Esophagus squamous epithelium (tissue), 5 donors: ENCODE results near the gene SNX6. TPM values are rescaled to one million over a fixed set of nuclear protein-coding genes. Genes with fewer than 3 reads are reported as not detected.
"Not testable (repeated sequence)": the region's sequence is repeated elsewhere in the genome, so short reads cannot be mapped to it uniquely, and the experiment has no call there.

Experiments
- DNase-seq: peaks from one replicate; lab custom pipeline; 2025; lab: John Stamatoyannopoulos, UW
- H3K27ac ChIP-seq, 4 donors: fragments of 200-600 bp; sonication (generic); one replicate each; pipeline ENCODE4 v1.5.1; 2016 to 2019; ENCODE audit warnings: mild to moderate bottlenecking in 1 of 4
- H3K27me3 ChIP-seq, 4 donors: fragments of 200-600 bp; sonication (generic); 1 replicate in 3 of 4; 2 replicates in 1 of 4; pipeline versions ENCODE4 v1.5.1 to v1.6.0; 2017 to 2021; ENCODE audit warnings: antibody characterized with exemption in 1 of 4
- H3K36me3 ChIP-seq, 3 donors: fragments of 200-600 bp; sonication (generic); one replicate each; pipeline ENCODE4 v1.5.1; 2016 to 2019
- H3K4me1 ChIP-seq, 3 donors: fragments of 200-600 bp; sonication (generic); one replicate each; pipeline ENCODE4 v1.5.1; 2017 to 2019
- H3K4me3 ChIP-seq, 4 donors: fragments of 200-600 bp; sonication (generic); 1 replicate in 3 of 4; 2 replicates in 1 of 4; pipeline ENCODE4 v1.5.1; 2016 to 2019; ENCODE audit warnings: mild to moderate bottlenecking in 2 of 4, moderate library complexity in 1 of 4
- H3K9me3 ChIP-seq, 3 donors: fragments of 200-600 bp; sonication (generic); one replicate each; pipeline ENCODE4 v1.5.1; 2016 to 2019
- CTCF ChIP-seq, 6 experiments: fragments of 450-650 bp in 4 of 6; fragments of 200-600 bp in 2 of 6; sonication (generic) in 2 of 6; IDR thresholded peaks; one replicate each; pipeline ENCODE4 v1.5.1; 2016 to 2019; ENCODE audit warnings: antibody characterized with exemption in 6 of 6, mild to moderate bottlenecking in 4 of 6, moderate library complexity in 4 of 6
- POLR2A ChIP-seq, 4 donors: fragments of 450-650 bp; IDR thresholded peaks; one replicate each; pipeline ENCODE4 v1.6.1; 2017; ENCODE audit warnings: antibody characterized with exemption in 4 of 4, mild to moderate bottlenecking in 4 of 4, moderate library complexity in 3 of 4
- WGBS, 2 donors: methylation state at CpG; one replicate each; pipeline ENCODE4 v1.1.5; 2018; 5-methylcytosine and 5-hydroxymethylcytosine counted together
- intact Hi-C: fragments of 100-400 bp; cut with DNase I; formaldehyde crosslinking; loops from one replicate; pipeline ENCODE4 v1.15.0; 2022
- total RNA-seq, 4 donors: library from RNA; depleted of rRNA; stranded (reverse); fragments of >200 nt; gene quantifications; one replicate each; pipeline ENCODE4 v1.1.0, GENCODE V29; 2016
- donor health status: DM: yes; HTN: yes; CAD: no.

Gene SNX6
- total RNA-seq, 4 donors from 2014 or later, result 77.6 to 162 (median 111) TPM

DNA sequence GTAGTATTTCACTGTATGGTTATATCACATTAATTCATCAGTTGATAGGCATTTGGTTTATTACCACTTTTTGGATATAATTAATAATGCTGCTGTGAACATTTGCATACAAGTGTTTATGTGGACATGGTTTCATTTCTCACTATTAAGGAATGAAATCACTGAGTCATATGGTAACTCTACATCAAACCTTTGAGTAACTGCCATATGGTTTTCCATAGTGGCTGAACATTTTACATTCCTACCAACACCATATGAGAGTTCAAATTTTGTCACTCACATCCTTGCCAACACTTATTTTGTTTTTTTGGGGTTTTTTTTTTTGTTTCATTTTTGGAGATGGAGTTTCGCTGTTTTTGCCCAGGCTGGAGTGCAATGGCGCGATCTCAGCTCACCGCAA lies 60.2 kb downstream of the SNX6 start:
- Histone ChIP-seq H3K27me3 (no peaks in the 10 kb centered on the region), H3K36me3 (peaks cover 0 to 100% (median 36%) of the 10 kb centered on the region in 3 donors), H3K27ac (no peak overlapping the region), H3K4me1 (no peaks in the 10 kb centered on the region), H3K9me3 (no peaks in the 10 kb centered on the region), H3K4me3 (no peak overlapping the region)
- intact Hi-C loops, result no loop called here
- WGBS, 2 donors, result 88 to 94% methylated on average over 4 of the region's 4 CpGs
- no peak for DNase-seq
- TF ChIP-seq CTCF (IDR thresholded peaks at IDR 0.05), result no peak
- no peak for TF ChIP-seq POLR2A (IDR thresholded peaks at IDR 0.05)

DNA sequence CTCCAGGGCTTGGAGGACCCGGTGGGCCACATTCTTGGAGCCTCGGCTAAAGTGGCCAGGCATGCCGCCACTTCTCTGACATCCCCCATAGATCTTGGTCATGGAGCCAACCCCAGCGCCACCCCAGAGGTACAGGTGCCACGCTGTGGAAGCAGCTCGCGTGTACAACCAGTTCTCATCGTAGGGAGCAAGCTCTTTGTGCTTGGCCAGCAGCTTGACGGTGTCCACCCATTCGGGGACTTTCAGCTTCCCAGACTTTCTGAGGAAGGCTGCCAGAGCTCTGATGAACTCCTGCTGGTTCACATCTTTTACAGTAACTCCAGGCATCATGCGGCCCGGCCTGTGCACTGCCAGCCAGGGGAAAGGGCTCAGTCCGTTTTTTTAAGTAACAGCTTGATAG lies 61.1 kb downstream of the SNX6 start:
- no peaks in the 10 kb centered on the region for H3K27me3 ChIP-seq
- TF ChIP-seq POLR2A (IDR thresholded peaks at IDR 0.05) (no peak), CTCF (IDR thresholded peaks at IDR 0.05) (no peak)
- no peaks in the 10 kb centered on the region for H3K9me3 ChIP-seq
- WGBS, 2 donors, result 90 to 93% methylated on average over 9 to 13 of the region's 13 CpGs
- intact Hi-C loops, result no loop called here
- H3K4me1 ChIP-seq, result no peaks in the 10 kb centered on the region
- no peak overlapping the region for H3K4me3 ChIP-seq
- H3K36me3 ChIP-seq, result peaks cover 0 to 100% (median 45%) of the 10 kb centered on the region in 3 donors
- no peak for DNase-seq
- H3K27ac ChIP-seq, result no peak overlapping the region

- TF ChIP-seq POLR2A (IDR thresholded peaks at IDR 0.05) (no peak), CTCF (IDR thresholded peaks at IDR 0.05) (no peak)
- intact Hi-C loops, result no loop called here
- no peaks in the 10 kb centered on the region for H3K27me3 ChIP-seq
- peaks cover 0 to 57% (median 23%) of the 10 kb centered on the region in 3 donors for H3K36me3 ChIP-seq
- H3K4me1 ChIP-seq, result no peaks in the 10 kb centered on the region
- no peak overlapping the region for H3K27ac ChIP-seq
- H3K9me3 ChIP-seq, result no peaks in the 10 kb centered on the region
- no peak for DNase-seq
- 89% methylated on average over 8 of the region's 8 CpGs for WGBS, 2 donors
- no peak overlapping the region for H3K4me3 ChIP-seq
Observed at GRCh38 chr14:34562776-34563150, 67.2 kb downstream of the SNX6 start.

DNA sequence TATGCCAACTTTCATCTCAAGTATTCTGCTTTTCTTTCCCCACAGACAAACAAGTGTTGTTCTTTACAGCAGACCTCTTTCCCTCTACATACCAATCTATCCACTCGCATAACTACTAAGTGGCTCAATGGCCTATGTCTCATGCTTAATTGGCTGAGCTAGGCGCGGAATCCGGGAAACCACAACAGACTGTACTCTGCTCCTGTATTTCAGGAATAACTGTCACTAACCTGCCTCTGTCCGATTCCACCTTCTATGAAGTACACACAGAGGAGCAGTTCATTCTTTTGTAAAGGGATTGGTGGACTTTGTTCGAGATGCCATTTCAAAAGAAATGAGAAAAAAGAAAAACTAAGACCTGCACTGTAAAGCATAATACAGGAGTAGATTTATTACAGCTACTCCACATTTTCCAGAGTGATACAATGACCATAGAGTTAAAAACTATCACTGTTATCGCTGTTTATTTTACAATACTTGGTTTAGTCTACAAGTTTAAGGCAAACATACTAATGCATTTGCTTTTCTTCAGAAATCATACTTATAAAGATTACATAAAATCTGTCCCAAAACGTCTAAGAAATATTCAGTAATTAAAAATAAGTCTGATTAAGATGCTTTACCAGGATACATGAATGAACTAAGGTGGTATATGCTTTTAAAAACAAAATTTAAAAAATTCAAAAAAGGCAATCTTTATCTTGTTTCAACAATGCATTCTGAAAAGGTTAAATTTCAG lies 67.7 kb downstream of the SNX6 start:
- intact Hi-C loops, H3K27me3 ChIP-seq, H3K4me3 ChIP-seq, H3K4me1 ChIP-seq, DNase-seq, H3K9me3 ChIP-seq, H3K27ac ChIP-seq: not testable (repeated sequence)
- WGBS, 2 donors, result 83 to 90% methylated on average over 3 of the region's 8 CpGs
- H3K36me3 ChIP-seq, result peaks cover 0 to 52% (median 23%) of the 10 kb centered on the region in 3 donors

DNA sequence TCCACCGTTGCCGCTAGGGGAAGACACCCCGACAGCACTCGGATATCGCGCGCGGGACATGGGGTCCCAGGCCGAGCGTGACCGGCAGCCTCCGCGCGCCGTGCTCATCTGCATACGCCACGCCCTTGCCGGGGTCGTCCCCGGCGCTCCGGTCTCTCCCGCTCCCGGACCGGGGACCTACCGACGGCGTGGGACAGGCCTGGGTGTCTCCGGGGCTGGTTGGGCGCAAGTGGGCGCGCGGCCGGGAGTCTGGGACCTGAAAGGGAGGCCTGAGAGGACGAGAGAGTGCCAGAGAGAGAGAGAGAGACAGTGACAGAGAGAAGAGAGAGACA lies 73.5 kb downstream of the SNX6 start:
- H3K4me3 ChIP-seq, H3K36me3 ChIP-seq, H3K27me3 ChIP-seq, H3K9me3 ChIP-seq, H3K27ac ChIP-seq, intact Hi-C loops, H3K4me1 ChIP-seq, DNase-seq: not testable (repeated sequence)
- no CpG with 5 or more reads among the region's 35 CpGs for WGBS, 2 donors

- no CpG with 5 or more reads among the region's 49 CpGs for WGBS, 2 donors
- intact Hi-C loops, DNase-seq, H3K9me3 ChIP-seq, H3K27me3 ChIP-seq, H3K36me3 ChIP-seq, H3K4me1 ChIP-seq, H3K27ac ChIP-seq, H3K4me3 ChIP-seq: not testable (repeated sequence)
Observed at GRCh38 chr14:34555583-34556497, 74.1 kb downstream of the SNX6 start.
